Uterus (tissue), 2 donors: ENCODE measurements around the gene ZNF423.

Experiments used
- POLR2A ChIP-seq, 2 donors: fragments of 450-650 bp; IDR thresholded peaks; one replicate each; pipeline ENCODE4 v1.6.1; 2016; ENCODE audit warnings: antibody characterized with exemption in 2 of 2, mild to moderate bottlenecking in 1 of 2, moderate library complexity in 1 of 2
- TF ChIP-seq, protein P1 (sequence below), 4 experiments: fragments of 200-600 bp in 2 of 4; fragments of 450-650 bp in 2 of 4; sonication (generic) in 2 of 4; IDR thresholded peaks; one replicate each; pipeline ENCODE4 v1.5.1; 2016 to 2019; ENCODE audit warnings: antibody characterized with exemption in 4 of 4, mild to moderate bottlenecking in 2 of 4, moderate library complexity in 1 of 4

DNA sequence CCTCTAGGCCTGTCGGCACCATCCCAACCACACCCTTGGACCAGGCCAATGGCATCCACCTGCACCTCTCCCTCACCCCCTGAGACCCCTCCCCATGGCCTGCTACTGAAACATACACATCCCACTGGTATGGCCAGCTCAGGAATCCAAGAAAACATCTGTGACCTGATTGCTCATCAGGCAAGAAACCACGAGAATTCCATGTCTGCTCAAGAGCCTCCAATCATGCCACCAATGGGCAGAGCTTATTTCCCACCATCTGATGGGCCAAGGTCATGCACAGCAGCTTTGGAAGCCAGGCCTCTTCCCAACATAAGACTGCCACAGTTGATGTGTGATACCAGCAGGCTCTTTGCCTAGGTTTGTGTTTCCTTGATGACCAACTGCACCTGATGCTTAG is 292.2 kb downstream of the ZNF423 start:
- TF ChIP-seq, protein P1, sequence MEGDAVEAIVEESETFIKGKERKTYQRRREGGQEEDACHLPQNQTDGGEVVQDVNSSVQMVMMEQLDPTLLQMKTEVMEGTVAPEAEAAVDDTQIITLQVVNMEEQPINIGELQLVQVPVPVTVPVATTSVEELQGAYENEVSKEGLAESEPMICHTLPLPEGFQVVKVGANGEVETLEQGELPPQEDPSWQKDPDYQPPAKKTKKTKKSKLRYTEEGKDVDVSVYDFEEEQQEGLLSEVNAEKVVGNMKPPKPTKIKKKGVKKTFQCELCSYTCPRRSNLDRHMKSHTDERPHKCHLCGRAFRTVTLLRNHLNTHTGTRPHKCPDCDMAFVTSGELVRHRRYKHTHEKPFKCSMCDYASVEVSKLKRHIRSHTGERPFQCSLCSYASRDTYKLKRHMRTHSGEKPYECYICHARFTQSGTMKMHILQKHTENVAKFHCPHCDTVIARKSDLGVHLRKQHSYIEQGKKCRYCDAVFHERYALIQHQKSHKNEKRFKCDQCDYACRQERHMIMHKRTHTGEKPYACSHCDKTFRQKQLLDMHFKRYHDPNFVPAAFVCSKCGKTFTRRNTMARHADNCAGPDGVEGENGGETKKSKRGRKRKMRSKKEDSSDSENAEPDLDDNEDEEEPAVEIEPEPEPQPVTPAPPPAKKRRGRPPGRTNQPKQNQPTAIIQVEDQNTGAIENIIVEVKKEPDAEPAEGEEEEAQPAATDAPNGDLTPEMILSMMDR (IDR thresholded peaks at IDR 0.05): no peak
- no peak for TF ChIP-seq POLR2A (IDR thresholded peaks at IDR 0.05)
